Keratinocyte (primary cell): ENCODE results near the gene CHRM1.

Experiments used
- EZH2 ChIP-seq: IDR thresholded peaks from one replicate; pipeline ENCODE4 v1.6.1; 2012; ENCODE audit warnings: inconsistent platforms, mild to moderate bottlenecking, low read length, moderate library complexity
- TF ChIP-seq, protein P1 (sequence below), 3 experiments: IDR thresholded peaks in 1 of 3; conservative IDR thresholded peaks in 1 of 3; optimal IDR thresholded peaks in 1 of 3; 2 replicates in 2 of 3; 3 replicates in 1 of 3; pipeline versions ENCODE3 to v1.5.1; 2011; ENCODE audit warnings: low read length in 3 of 3, mild to moderate bottlenecking in 3 of 3, moderate library complexity in 2 of 3, control low read depth in 1 of 3, inconsistent platforms in 1 of 3; ENCODE audit not compliant: insufficient read depth in 2 of 3; ENCODE audit errors: extremely low read depth in 1 of 3

- TF ChIP-seq, protein P1, sequence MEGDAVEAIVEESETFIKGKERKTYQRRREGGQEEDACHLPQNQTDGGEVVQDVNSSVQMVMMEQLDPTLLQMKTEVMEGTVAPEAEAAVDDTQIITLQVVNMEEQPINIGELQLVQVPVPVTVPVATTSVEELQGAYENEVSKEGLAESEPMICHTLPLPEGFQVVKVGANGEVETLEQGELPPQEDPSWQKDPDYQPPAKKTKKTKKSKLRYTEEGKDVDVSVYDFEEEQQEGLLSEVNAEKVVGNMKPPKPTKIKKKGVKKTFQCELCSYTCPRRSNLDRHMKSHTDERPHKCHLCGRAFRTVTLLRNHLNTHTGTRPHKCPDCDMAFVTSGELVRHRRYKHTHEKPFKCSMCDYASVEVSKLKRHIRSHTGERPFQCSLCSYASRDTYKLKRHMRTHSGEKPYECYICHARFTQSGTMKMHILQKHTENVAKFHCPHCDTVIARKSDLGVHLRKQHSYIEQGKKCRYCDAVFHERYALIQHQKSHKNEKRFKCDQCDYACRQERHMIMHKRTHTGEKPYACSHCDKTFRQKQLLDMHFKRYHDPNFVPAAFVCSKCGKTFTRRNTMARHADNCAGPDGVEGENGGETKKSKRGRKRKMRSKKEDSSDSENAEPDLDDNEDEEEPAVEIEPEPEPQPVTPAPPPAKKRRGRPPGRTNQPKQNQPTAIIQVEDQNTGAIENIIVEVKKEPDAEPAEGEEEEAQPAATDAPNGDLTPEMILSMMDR (optimal IDR thresholded peaks at IDR 0.05 in 1 of 3, IDR thresholded peaks at IDR 0.05 in 1 of 3, conservative IDR thresholded peaks at IDR 0.05 in 1 of 3; ENCODE audit: extremely low read depth in 1 of 3, insufficient read depth in 2 of 3, low read length in 3 of 3): no peak
- TF ChIP-seq EZH2: no peak
These were observed 44.5 kb downstream of the CHRM1 start for GRCh38 chr11:62876712-62877111.
